GM13976 (cell line): Measurements from ENCODE around the gene SMIM24.

ENCODE experiments used
- DNase-seq: peaks from one replicate; pipeline ENCODE4 v3.0.0; 2012; ENCODE audit warnings: low spot score
- in situ Hi-C: fragments of 300-500 bp; cut with MboI; formaldehyde crosslinking; loops from one replicate; pipeline ENCODE4 v1.12.0; 2022; ENCODE audit warnings: low sequenced_read_pairs, mixed read lengths, inconsistent platforms; ENCODE audit not compliant: unreplicated experiment
- TF ChIP-seq, protein P1 (sequence below): IDR thresholded peaks from 2 replicates; pipeline ENCODE4 v1.5.1; 2012; ENCODE audit warnings: borderline replicate concordance, mild to moderate bottlenecking; ENCODE audit not compliant: insufficient read depth; ENCODE audit errors: extremely low read depth, missing control alignments, control extremely low read depth

Gene SMIM24

DNA sequence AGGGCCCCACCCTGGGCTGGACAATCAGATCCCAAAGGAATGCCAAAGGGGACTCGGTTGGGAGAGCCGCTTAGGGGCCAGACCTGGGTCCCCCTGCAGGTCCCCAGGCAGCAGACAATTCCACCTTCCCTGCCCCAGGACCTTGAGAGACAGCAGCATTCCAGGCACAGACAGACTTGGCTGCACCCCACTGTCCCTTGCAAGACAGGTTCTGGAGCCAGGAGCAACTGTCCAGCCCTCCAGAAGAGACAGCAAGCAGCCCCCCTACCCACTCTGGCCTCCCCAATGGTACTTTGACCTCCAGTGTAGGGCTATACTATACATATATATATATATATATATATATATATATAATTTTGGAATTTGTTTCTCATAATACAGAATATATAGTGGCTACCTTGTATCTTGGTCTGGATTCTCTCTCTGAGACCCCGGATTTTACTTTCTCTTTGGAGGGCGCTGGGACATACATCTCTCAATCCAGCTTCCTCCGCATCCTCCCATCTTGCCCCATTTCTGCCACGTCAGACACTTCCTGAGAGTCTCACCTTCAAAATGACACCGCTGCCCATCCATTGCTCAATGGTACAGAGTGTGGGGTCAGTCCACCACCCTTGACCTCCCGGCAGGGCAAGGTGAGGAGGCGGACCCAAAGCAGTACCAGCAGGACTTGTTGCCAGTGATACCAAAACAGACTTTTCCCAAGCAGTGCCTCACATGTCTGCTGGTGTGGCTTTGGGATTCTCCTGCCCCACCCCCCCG lies 12.7 kb downstream of the SMIM24 start:
- in situ Hi-C loops = no loop called here
- no peak for DNase-seq
- TF ChIP-seq, protein P1, sequence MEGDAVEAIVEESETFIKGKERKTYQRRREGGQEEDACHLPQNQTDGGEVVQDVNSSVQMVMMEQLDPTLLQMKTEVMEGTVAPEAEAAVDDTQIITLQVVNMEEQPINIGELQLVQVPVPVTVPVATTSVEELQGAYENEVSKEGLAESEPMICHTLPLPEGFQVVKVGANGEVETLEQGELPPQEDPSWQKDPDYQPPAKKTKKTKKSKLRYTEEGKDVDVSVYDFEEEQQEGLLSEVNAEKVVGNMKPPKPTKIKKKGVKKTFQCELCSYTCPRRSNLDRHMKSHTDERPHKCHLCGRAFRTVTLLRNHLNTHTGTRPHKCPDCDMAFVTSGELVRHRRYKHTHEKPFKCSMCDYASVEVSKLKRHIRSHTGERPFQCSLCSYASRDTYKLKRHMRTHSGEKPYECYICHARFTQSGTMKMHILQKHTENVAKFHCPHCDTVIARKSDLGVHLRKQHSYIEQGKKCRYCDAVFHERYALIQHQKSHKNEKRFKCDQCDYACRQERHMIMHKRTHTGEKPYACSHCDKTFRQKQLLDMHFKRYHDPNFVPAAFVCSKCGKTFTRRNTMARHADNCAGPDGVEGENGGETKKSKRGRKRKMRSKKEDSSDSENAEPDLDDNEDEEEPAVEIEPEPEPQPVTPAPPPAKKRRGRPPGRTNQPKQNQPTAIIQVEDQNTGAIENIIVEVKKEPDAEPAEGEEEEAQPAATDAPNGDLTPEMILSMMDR = no peak

DNA sequence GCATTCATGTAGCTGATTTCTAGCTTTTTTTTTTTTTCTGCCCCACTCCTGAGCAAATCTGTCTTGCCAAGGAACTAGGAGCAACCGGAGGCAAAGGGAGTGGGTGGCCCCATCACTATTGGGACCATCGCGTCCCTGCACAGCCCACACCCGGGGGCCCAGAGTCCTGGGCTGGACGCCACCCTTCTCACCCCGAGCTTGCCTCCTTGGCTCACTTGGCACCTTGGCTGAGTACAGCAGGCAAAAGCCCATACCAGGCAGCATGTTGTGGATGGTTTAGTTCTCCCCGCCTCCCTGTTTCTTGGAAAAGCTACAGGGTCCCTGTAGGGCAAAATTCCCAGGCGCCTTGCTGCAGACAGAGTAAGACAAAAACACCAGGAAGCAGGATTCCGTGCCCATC lies 13.7 kb downstream of the SMIM24 start:
- in situ Hi-C loops = no loop called here
- DNase-seq = no peak
- TF ChIP-seq, protein P1 = no peak

DNA sequence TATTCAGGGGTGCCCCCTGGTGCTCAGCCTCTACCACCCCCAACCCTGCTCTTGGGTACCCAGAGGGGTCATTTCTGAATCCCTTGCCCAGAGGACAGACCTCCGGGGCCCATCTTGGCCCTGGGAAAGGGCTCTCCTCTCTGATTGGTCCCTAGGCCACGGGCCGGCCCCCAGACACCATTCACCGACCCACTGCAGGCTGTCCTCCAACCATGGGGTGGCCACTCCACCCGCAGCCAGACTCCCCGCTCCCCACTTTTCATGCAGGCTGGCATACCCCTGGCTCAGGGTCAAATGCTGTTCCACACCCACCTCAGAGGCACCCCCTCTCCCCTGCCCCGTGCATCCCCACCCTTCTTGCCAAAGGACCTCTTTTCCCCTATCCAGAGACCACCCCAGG lies 14.8 kb downstream of the SMIM24 start:
- in situ Hi-C loops = no loop called here
- no peak for DNase-seq
- TF ChIP-seq, protein P1 = no peak

DNA sequence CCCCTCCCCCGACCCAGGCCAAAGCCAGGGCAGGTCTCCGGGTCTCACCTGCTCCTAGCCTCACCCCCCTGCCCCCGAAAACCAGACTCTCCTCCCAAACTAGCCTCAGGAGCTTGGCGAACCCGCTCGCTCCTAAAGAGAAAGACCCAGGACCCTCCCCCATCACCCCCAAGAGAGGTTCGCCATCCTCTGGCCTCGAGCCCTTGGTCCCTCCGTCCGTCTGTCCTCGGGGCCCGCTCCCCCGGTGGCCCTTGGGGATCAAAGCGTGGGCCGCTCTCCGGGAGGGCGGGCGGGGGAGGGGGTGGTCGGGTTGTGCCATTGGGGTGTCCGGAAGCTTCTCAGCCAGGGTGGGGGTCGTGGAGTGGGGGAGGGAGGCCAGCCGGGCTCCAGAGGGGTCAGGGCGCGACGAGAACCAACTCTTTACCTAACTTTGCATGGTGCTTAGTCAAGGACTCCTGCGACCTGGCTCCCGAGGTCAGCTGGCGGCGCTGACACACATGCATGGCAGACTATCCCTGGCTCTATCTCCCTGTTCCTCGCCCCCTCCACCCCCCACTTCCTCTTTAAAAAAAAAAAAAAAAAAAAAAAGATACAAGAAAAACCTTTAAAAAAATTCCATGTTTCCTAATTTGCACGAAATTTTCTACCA lies 15.6 kb downstream of the SMIM24 start:
- DNase-seq = no peak
- in situ Hi-C loops = no loop called here
- TF ChIP-seq, protein P1 = no peak

DNA sequence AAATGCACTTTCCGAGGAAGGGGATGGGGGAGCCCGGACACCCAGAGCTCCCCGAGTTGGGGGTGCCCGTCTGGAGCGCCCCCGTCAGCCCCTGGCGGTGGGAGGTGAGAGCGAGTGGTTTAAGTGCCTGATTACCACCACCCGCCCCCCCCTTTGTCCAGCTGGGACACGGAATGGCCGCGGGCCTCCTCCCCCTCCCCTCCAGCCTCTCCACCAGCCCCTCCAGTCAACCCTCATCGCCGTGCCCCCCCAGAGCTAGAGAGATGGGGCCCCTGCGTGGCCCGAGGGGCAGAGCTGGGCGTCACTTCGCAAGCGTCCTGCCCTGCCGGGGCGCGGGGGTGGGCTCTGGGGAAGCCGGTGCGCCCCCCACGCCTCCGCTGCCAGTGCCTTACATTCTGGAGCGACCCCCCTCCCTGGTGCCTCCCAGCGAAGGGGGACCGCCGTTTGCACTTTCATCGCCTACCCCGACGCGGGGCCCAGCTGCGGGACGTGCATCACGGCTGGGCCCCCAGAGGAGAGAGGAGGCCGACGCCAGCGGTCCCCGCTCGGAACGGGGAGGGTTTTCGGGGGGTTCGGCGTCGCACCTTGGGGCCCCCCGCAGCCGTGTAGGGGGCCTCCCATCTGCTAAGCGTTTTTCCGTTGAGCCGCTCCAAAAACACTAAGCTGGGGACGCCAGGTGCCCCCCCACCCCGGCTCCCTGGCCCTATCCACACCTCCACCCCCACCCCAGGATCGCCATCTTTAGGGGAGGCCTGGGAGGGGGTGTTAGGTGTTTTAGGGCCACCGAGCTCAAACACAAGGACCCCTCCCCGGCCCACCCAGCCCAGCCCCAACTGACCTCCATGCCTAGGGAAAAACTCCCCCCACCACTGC lies 16.4 kb downstream of the SMIM24 start:
- in situ Hi-C loops = no loop called here
- TF ChIP-seq, protein P1 = no peak
- no peak for DNase-seq

DNA sequence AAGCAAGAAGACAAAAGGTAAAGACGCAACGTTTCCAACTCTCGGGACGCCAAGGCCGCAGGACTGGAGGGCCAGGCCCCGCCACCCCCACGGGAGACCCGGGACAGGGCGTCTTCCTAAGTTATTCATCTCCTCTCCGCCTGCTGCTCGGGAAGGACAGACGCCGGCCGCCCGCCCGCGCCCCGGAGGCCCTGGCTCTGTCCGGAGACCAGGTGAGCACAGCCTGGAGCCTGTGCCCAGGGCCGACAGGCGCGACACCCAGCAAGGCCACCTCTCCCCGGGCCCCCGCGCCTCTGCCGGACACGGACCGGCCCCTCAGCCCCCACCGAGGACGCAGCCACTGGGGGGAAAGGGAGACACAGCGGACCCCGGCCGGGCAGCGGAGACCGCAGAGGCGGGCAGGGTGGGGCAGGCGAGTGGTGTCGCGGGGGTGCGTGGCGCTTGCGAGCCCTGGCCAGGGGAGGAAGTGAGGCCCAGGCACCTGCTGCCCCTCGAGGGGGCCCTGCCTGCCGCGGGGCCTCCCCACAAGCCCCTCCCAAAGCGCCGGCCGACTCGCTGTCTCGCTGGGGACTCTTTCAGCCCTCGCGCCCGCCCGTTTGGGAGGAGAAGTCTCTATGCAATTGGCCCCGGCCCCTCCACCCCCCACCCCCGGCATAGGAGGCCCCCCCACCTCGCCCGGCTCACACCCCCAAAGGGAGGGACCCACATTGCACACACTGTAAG lies 17.2 kb downstream of the SMIM24 start:
- TF ChIP-seq, protein P1 = no peak
- DNase-seq = no peak
- in situ Hi-C loops = no loop called here
